Cardiac fibroblast (primary cell): Measurements from ENCODE around the gene SNTA1.
"Not testable (repeated sequence)": the region's sequence is repeated elsewhere in the genome, so short reads cannot be mapped to it uniquely, and the experiment has no call there.

Experiments
- DNase-seq, 2 donors: peaks; one replicate each; pipeline versions ENCODE4 v3.0.0 to v3.0.0-alpha.2; 2010; ENCODE audit warnings: low read depth in 2 of 2
- H3K4me3 ChIP-seq, 2 donors: replicated peaks in 1 of 2; 1 replicate in 1 of 2; 2 replicates in 1 of 2; pipeline ENCODE4 v1.5.1; 2011; ENCODE audit warnings: low read depth in 2 of 2, low read length in 2 of 2, mild to moderate bottlenecking in 2 of 2, moderate library complexity in 1 of 2
- TF ChIP-seq, protein P1 (sequence below): IDR thresholded peaks from one replicate; pipeline ENCODE4 v1.5.1; 2011; ENCODE audit warnings: low read depth, mild to moderate bottlenecking, low read length, inconsistent platforms

SNTA1 gene

DNA sequence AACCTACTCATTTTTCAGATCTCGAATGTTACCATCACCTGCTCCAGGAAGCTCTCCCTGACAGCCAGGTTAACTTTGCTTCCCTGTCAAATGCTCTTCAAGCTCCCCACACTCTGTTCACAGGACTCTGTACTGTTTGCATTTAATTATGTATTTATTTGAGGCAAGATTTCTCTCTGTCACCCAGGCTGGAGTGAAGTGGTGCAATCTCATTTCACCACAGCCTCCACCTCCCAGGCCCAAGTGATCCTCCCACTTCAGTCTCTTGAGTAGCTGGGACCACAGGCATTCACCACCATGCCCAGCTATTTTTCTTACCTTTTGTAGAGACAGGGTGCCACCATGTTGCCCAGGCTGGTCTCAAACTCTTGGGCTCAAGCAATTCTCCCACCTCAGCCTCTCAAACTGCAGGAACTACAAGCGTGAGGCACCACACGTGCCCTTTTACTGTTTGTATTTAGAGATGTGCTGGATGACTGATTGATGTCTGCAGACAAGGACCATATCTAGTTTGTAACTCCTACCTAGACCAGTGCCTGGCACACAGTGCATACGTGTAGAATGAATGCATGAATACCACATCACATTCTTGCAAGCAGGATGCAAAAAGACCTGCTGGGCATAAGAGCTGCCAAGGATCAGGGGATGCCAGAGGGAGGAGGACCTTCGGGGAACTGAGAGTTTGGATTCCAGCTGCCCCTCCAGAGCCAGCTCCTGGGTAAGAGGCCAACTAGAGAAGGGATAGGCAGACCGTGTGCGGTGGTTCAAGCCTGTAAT lies 30.7 kb upstream of the SNTA1 start:
- H3K4me3 ChIP-seq: no peak overlapping the region
- TF ChIP-seq, protein P1, sequence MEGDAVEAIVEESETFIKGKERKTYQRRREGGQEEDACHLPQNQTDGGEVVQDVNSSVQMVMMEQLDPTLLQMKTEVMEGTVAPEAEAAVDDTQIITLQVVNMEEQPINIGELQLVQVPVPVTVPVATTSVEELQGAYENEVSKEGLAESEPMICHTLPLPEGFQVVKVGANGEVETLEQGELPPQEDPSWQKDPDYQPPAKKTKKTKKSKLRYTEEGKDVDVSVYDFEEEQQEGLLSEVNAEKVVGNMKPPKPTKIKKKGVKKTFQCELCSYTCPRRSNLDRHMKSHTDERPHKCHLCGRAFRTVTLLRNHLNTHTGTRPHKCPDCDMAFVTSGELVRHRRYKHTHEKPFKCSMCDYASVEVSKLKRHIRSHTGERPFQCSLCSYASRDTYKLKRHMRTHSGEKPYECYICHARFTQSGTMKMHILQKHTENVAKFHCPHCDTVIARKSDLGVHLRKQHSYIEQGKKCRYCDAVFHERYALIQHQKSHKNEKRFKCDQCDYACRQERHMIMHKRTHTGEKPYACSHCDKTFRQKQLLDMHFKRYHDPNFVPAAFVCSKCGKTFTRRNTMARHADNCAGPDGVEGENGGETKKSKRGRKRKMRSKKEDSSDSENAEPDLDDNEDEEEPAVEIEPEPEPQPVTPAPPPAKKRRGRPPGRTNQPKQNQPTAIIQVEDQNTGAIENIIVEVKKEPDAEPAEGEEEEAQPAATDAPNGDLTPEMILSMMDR: no peak
- DNase-seq: no peak

DNA sequence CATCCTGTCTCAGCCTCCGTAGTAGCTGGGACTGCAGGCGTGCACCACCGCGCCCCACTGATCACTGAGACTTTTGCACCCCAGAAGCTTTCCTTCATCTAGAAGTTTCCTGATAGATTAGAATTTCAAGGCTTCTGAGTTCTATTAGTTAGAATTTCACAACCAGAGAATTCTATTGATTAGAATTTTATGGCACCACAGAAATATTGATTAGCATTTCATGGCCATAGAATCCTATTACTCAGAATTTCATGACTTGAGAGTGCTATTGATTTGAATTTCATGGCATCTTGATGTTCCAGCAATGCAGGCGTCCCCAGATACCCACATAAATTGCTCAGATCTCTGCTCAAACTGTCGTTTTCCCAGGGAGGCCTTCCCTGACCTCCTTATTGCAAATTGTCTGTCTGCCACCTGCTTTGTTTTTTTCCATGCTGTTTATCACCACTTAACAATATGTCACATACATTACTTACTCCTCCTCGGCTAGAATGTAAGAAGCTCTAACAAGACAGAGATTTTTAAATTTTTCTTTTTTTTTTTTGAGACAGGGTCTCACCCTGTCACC lies 29.4 kb upstream of the SNTA1 start:
- H3K4me3 ChIP-seq: no peak overlapping the region
- no peak for DNase-seq
- TF ChIP-seq, protein P1: no peak

DNA sequence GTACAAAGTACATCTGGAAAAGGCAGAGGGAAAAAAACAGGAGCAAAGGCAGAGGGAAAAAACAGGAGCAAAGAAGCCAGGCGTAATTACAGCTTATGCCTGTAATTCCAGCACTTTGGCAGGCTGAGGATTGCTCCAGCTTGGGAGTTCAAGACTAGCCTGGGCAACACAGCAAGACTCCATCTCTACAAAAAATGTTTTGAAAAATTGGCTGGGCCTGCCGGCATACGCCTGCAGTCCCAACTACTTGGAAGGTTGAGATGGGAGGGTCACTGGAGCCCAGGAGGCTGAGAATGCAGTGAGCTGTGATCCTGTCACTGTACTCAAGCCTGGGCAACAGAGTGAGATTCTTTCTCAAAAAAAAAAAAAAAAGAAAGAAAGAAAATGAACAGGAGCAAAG lies 27.3 kb upstream of the SNTA1 start:
- TF ChIP-seq, protein P1: no peak
- H3K4me3 ChIP-seq: no peak overlapping the region
- DNase-seq: no peak

DNA sequence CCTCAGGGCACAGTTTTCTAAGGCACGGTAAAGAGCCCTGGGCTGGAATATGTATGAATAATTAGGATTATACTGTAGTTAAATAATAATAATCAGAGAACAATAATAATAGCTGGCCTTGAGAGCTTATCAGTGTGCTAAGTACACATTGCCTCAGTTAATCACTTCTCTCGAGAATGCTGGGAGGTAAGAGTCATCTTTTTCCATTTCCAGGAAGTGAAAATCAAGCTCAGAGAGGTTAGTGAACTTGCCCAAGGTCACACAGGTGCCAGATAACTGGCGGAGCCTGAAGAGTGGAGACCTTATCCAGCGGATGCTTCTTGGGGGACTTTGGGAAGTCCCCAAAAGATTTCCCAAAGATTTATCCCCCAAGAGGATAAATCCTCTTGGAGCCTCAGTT lies 26.9 kb upstream of the SNTA1 start:
- H3K4me3 ChIP-seq: no peak overlapping the region
- no peak for DNase-seq
- TF ChIP-seq, protein P1: no peak

DNA sequence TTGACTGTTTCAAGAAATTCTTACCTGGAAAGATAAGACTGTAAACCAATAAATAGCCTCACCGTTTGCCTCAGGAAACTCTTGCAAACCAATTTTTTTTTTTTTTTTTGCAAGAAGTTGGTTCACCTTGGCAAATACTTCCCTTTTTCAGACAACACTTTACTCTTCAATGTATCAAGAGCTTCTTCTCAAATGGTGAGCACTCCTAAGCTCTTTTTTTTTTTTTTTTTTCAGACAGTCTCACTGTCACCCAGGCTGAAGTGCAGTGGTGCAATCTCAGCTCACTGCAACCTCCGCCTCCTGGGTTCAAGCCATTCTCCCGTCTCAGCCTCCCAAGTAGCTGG lies 22.7 kb upstream of the SNTA1 start:
- H3K4me3 ChIP-seq: no peak overlapping the region
- TF ChIP-seq, protein P1: no peak
- no peak for DNase-seq

DNA sequence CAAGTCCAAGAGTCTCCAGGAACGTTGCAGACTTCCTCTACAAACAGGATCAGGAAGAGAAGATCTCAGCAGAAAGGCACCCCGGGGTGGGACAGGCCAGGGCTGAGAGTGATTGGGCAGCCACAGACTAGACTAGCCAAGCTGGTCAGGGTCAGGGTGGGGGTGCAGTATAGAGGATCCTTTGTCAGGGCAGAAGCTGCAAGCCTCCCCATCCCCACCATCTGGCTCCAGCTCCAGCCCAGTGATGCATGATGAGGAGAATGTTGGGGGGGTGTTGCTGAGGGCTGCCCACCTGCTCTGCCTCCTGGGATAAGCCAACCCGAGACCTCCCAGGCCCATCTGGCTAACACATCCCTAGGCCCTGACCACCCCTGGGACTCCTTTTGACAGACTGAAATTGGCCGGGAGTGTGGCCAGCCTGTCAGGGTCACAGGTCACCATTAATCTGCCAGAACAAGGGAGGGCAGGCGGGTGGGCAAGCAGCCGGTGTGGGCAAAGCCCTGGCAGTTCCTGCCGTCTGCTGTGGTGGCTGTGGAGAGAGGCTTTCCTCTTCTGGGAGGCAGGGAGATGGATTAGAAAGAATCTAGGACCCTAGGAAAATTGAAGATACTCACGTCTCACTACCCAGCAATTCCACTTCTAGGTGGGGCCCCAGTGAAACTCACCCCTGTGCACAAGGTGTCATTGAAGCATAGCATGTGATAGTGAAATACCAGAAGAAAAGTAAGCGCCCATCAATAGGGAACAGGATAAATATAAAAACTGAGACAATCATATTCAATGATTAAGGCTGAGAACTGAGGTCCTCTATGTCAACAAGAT lies 22.1 kb upstream of the SNTA1 start:
- TF ChIP-seq, protein P1: no peak
- DNase-seq: no peak
- H3K4me3 ChIP-seq: no peak overlapping the region

DNA sequence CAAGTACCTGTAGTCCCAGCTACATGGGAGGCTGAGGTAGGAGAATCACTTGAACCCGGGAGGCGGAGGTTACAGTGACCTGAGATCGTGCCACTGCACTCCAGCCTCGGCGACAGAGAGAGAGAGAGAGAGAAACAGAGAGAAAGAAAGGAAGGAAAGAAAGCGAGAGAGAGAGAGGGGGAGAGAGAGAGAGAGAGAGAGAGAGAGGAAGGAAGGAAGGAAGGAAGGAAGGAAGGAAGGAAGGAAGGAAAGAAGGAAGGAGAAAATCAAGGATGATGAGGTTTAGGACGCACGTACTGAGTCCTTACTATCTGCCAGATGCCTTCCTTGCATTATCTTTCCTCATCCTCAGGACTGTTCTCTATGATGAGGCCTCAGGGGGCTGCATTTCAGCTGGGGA lies 21.2 kb upstream of the SNTA1 start:
- DNase-seq, H3K4me3 ChIP-seq: not testable (repeated sequence)
